Measurements from ENCODE around the gene HEPACAM2.
A peak's percentile ranks its signal among the peaks of the same experiment; 100 is the strongest.

HEPACAM2 gene

DNA sequence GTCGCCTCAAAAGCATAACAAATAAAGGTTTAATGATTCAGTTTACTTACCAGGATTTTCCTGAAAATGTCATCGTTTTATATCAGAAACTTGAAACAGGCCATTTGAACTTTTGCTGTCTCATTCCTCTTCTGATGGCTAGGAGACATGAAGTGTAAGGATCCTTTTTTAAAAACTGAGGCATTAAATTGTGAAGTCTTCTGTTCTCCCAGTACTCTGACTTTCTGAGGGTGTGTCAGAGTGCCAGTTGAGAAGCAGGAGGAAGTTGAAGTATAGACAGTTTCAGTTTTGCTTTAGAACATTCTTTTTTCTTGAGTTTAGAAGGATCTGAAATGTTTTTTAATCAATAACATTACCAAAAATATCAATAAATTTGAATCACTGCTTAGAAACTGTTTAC is 78.1 kb downstream of the HEPACAM2 start, which contains the start of gene SAMD9L:
Gene SAMD9L, minus strand, starts transcription at position 242 of the 400 bp plus-strand sequence. CDS start 12,414 bp downstream, outside the sequence.
- H2AFZ ChIP-seq (ENCODE audit: low read length, unreplicated experiment), result peak within 1 kb of the TSS; percentile 100
- H3K4me3 ChIP-seq (ENCODE audit: low read depth, low read length), result peak within 1 kb of the TSS; percentile 84

GRCh38 chr7:93147363-93147762 is 78.9 kb downstream of the HEPACAM2 start:
- H3K4me3 ChIP-seq (ENCODE audit: low read depth, low read length), result peak overlapping the region; percentile 84
- H3K27ac ChIP-seq (ENCODE audit: low read depth, low read length), result peak overlapping the region; percentile 71
- peaks cover 32% of the 10 kb centered on the region for H3K79me2 ChIP-seq (ENCODE audit: control insufficient read depth, insufficient read depth, low read length, unreplicated experiment)
- H3K4me1 ChIP-seq (ENCODE audit: control insufficient read depth, insufficient read depth, low read length, unreplicated experiment), result peaks cover 24% of the 10 kb centered on the region
- no peak overlapping the region for H2AFZ ChIP-seq (ENCODE audit: low read length, unreplicated experiment)
- H3K27me3 ChIP-seq (ENCODE audit: insufficient read depth, low read length), result no peaks in the 10 kb centered on the region
- peaks cover 28% of the 10 kb centered on the region for H3K36me3 ChIP-seq (ENCODE audit: insufficient read depth, low read length)

More for the DNA sequence above, 78.1 kb downstream of the HEPACAM2 start, which contains the start of gene SAMD9L:
- Histone ChIP-seq H3K27me3 (ENCODE audit: insufficient read depth, low read length) (no peaks in the 10 kb centered on the region), H3K27ac (ENCODE audit: low read depth, low read length) (peak within 1 kb of the TSS; percentile 71), H3K4me1 (ENCODE audit: control insufficient read depth, insufficient read depth, low read length, unreplicated experiment) (peaks cover 24% of the 10 kb centered on the region), H3K79me2 (ENCODE audit: control insufficient read depth, insufficient read depth, low read length, unreplicated experiment) (peaks cover 32% of the 10 kb centered on the region), H3K36me3 (ENCODE audit: insufficient read depth, low read length) (peaks cover 21% of the 10 kb centered on the region)

GRCh38 chr7:93146472-93147141 is 79.7 kb downstream of the HEPACAM2 start:
- peaks cover 36% of the 10 kb centered on the region for H3K36me3 ChIP-seq (ENCODE audit: insufficient read depth, low read length)
- H3K27ac ChIP-seq (ENCODE audit: low read depth, low read length), result peak overlapping the region; percentile 71; the same call in 1 of the 2 replicates
- H2AFZ ChIP-seq (ENCODE audit: low read length, unreplicated experiment), result no peak overlapping the region
- peak overlapping the region; percentile 84 for H3K4me3 ChIP-seq (ENCODE audit: low read depth, low read length)
- no peaks in the 10 kb centered on the region for H3K27me3 ChIP-seq (ENCODE audit: insufficient read depth, low read length)
- peaks cover 32% of the 10 kb centered on the region for H3K79me2 ChIP-seq (ENCODE audit: control insufficient read depth, insufficient read depth, low read length, unreplicated experiment)
- H3K4me1 ChIP-seq (ENCODE audit: control insufficient read depth, insufficient read depth, low read length, unreplicated experiment), result peaks cover 24% of the 10 kb centered on the region

- H3K27ac ChIP-seq (ENCODE audit: low read depth, low read length), result no peak overlapping the region
- peaks cover 32% of the 10 kb centered on the region for H3K79me2 ChIP-seq (ENCODE audit: control insufficient read depth, insufficient read depth, low read length, unreplicated experiment)
- H2AFZ ChIP-seq (ENCODE audit: low read length, unreplicated experiment), result no peak overlapping the region
Observed at GRCh38 chr7:93146036-93146435, 80.2 kb downstream of the HEPACAM2 start.

DNA sequence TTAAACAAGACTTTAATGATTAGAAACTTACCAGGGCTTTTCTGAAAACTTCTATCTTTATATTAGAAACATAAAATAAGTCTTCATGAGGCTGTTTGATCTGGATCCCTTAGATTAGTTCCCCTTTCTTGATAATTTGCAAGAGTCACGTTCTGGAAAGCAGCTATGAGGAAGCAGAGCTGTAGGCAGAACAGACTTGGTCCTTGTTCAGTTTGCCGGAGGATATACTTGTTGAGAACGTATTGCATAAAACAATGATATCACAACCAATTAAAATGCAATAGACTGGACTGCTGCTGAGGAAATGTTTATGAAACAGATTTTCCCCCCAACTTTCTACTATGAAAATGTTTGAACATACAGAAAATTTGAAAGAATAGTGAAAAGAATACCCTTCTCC is 80.9 kb downstream of the HEPACAM2 start:
- H3K79me2 ChIP-seq (ENCODE audit: control insufficient read depth, insufficient read depth, low read length, unreplicated experiment), result peaks cover 32% of the 10 kb centered on the region
- no peak overlapping the region for H3K4me3 ChIP-seq (ENCODE audit: low read depth, low read length)
- H3K4me1 ChIP-seq (ENCODE audit: control insufficient read depth, insufficient read depth, low read length, unreplicated experiment), result peaks cover 19% of the 10 kb centered on the region
- H3K27ac ChIP-seq (ENCODE audit: low read depth, low read length), result no peak overlapping the region
- H2AFZ ChIP-seq (ENCODE audit: low read length, unreplicated experiment), result no peak overlapping the region
- no peaks in the 10 kb centered on the region for H3K27me3 ChIP-seq (ENCODE audit: insufficient read depth, low read length)
- H3K36me3 ChIP-seq (ENCODE audit: insufficient read depth, low read length), result peaks cover 49% of the 10 kb centered on the region

More at GRCh38 chr7:93146036-93146435, 80.2 kb downstream of the HEPACAM2 start:
- Histone ChIP-seq H3K4me3 (ENCODE audit: low read depth, low read length) (peak overlapping the region; percentile 84), H3K36me3 (ENCODE audit: insufficient read depth, low read length) (peaks cover 42% of the 10 kb centered on the region), H3K4me1 (ENCODE audit: control insufficient read depth, insufficient read depth, low read length, unreplicated experiment) (peaks cover 24% of the 10 kb centered on the region), H3K27me3 (ENCODE audit: insufficient read depth, low read length) (no peaks in the 10 kb centered on the region)

DNA sequence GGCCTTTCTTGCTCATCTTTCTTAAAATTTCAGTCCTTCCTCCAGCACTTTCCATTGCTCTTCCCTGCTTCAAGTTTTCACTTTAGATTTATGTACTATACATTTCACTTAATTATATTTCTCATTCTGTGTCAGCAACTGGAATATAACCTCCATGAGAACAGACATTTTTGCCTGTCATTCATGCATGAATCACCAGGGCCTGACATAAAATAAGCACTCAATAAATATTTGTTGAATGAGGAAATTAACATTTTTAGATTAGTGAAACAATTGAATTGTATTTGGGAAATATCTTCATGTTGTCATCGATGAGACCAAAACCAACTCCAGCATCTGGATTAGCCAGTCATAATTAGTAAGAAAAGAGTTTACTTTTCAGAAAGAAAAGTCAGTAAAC is 84.1 kb downstream of the HEPACAM2 start:
- Histone ChIP-seq H3K4me3 (ENCODE audit: low read depth, low read length) (no peak overlapping the region), H3K79me2 (ENCODE audit: control insufficient read depth, insufficient read depth, low read length, unreplicated experiment) (peaks cover 16% of the 10 kb centered on the region), H3K36me3 (ENCODE audit: insufficient read depth, low read length) (peaks cover 77% of the 10 kb centered on the region), H3K27ac (ENCODE audit: low read depth, low read length) (no peak overlapping the region), H3K27me3 (ENCODE audit: insufficient read depth, low read length) (no peaks in the 10 kb centered on the region), H3K4me1 (ENCODE audit: control insufficient read depth, insufficient read depth, low read length, unreplicated experiment) (peaks cover 6% of the 10 kb centered on the region), H2AFZ (ENCODE audit: low read length, unreplicated experiment) (no peak overlapping the region)

DNA sequence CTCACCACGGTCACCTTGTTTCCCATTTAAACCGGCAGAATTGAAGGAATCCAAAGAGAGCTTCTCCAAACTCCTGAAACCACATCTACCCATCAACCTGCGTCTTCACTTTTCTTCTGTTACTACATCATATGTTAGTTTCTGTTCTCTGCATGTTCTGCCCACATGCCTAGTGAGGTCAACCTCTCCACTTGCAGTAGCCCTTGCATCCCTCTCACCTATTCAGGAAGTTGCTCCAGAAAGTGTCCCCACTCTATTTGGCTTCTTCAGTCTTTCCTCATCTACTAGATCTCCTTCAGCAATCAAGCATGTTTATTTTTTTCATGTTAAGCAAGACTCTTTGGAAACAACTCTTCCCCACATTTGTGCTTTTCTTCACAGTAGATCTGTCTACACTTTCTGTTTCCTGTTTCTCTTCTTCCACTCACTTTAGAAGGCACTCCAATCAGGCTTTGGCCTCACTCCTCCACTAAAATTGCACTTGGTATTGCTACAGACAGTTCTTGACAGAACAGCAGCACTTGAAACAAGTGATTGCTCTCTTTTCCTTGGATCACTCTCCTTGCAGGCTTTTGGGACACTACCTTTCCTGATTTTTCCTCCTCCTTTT is 85.6 kb downstream of the HEPACAM2 start:
- H3K79me2 ChIP-seq (ENCODE audit: control insufficient read depth, insufficient read depth, low read length, unreplicated experiment), result peaks cover 3% of the 10 kb centered on the region
- no peak overlapping the region for H3K4me3 ChIP-seq (ENCODE audit: low read depth, low read length)
- H3K36me3 ChIP-seq (ENCODE audit: insufficient read depth, low read length), result peaks cover 91% of the 10 kb centered on the region
- H3K27ac ChIP-seq (ENCODE audit: low read depth, low read length), result no peak overlapping the region
- no peaks in the 10 kb centered on the region for H3K27me3 ChIP-seq (ENCODE audit: insufficient read depth, low read length)
- no peak overlapping the region for H2AFZ ChIP-seq (ENCODE audit: low read length, unreplicated experiment)
- peaks cover under 1% of the 10 kb centered on the region for H3K4me1 ChIP-seq (ENCODE audit: control insufficient read depth, insufficient read depth, low read length, unreplicated experiment)

DNA sequence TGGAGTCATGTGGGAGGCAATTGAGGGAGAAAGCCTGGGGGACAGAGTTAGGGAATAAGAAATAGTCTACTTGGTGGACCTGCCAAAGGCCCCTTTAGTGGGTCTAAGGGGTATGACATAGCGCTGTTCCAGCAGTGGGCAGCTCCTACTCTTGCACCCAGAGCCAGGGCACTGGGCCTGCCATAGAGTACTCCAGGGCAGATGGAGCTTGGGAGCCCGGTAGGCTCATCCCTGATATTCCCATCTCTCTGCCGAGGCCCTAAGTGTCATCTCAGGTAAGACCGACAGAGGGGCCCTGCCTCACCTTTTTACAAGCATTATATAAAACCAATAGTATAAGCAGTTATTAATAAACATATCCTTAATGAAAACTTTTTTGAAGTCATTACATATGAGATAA is 87.7 kb downstream of the HEPACAM2 start:
- Histone ChIP-seq H2AFZ (ENCODE audit: low read length, unreplicated experiment) (no peak overlapping the region), H3K4me1 (ENCODE audit: control insufficient read depth, insufficient read depth, low read length, unreplicated experiment) (no peaks in the 10 kb centered on the region), H3K27ac (ENCODE audit: low read depth, low read length) (no peak overlapping the region), H3K79me2 (ENCODE audit: control insufficient read depth, insufficient read depth, low read length, unreplicated experiment) (no peaks in the 10 kb centered on the region), H3K27me3 (ENCODE audit: insufficient read depth, low read length) (no peaks in the 10 kb centered on the region), H3K36me3 (ENCODE audit: insufficient read depth, low read length) (peaks cover 95% of the 10 kb centered on the region), H3K4me3 (ENCODE audit: low read depth, low read length) (no peak overlapping the region)

Measured in ACC112 (cell line).